GM21786 (cell line): ENCODE data around the gene SLCO4A1.
A peak's percentile ranks its signal among the peaks of the same experiment; 100 is the strongest.

ENCODE experiments used
- ATAC-seq: cut with Tn5 transposase; IDR thresholded peaks from one replicate; pipeline ENCODE4 v1.9.1; 2021; ENCODE audit not compliant: unreplicated experiment

The SLCO4A1 gene

GRCh38 chr20:62606016-62606415 lies 36.3 kb upstream of the SLCO4A1 start:
- ATAC-seq: no peak

GRCh38 chr20:62606551-62607201 lies 35.6 kb upstream of the SLCO4A1 start:
- no peak for ATAC-seq

- no peak for ATAC-seq
These were observed 34.7 kb upstream of the SLCO4A1 start for GRCh38 chr20:62607366-62608217.

DNA sequence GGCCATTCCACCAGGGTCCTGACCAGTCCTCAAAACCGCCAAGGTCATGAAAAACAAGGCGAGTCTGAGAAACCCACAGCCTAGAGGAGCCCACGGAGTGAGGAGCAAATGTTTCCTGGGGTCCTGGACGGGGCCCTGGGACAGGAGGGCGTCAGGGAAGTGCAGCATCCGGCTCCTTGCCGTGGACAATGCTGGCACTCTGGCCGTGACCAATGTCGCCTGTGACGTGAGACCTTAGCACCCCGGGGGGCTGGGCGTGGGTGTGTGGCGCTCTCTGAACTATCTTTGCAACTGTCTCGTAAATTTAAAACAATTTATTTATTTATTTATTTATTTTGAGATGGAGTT lies 34.1 kb upstream of the SLCO4A1 start:
- ATAC-seq: no peak

GRCh38 chr20:62609279-62609720 lies 33.0 kb upstream of the SLCO4A1 start:
- no peak for ATAC-seq

- ATAC-seq: no peak
These were observed 32.2 kb upstream of the SLCO4A1 start for GRCh38 chr20:62609811-62610757.

- no peak for ATAC-seq
These were observed 31.3 kb upstream of the SLCO4A1 start for GRCh38 chr20:62611012-62611411.

DNA sequence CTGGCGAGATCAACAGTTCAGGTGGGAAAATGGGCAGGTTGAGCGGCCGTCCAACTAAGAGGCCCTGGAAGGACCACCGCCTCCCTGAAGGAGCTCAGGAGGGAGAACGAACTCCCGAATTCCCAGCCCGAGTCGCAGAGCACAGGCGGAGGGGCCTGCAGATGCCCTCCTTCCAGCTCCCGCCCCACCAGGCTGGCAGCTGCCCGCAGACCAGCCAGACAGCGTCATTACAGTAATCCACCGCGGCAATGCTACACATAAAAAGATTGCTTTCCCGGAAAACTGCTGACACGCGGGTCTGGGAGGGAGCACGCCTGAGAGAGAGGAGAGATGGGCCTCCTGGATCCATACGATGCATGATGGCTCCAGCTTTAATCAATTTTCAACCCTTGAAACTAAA lies 30.5 kb upstream of the SLCO4A1 start:
- no peak for ATAC-seq

- no peak for ATAC-seq
These were observed 28.0 kb upstream of the SLCO4A1 start for GRCh38 chr20:62614085-62614960.

DNA sequence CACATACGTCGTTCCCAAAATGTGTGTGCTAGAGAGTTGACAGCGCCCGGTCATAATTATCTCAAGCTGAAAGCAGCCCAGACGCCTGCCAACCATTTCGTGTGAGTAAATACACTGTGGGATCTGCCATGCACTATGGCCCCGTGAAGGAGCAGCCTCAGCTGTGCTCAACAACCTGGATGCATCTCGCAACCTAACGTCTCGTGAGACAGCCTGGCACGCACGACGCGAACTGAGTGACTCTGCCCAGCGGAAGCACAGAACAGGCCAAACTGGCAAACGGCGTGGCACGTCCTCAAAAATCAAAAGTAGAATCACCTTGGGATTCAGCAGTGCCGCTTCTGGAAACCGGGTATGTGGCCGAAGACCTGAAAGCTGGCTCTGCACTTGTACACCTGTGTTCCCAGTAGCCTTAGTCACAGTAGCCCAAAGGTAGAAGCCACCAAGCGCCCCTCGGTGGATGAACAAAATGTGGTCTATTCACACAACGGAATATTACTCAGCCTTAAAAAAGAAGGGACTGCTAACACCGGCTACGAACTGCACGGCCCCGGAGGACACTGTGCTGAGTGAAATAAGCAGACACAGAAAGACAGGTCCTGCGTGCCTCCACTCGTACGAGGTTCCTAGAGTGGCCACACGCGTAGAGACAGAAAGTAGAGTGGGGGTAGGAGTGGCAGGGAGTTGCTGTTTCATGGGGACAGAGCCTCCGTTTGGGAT lies 27.2 kb upstream of the SLCO4A1 start:
- ATAC-seq: no peak

DNA sequence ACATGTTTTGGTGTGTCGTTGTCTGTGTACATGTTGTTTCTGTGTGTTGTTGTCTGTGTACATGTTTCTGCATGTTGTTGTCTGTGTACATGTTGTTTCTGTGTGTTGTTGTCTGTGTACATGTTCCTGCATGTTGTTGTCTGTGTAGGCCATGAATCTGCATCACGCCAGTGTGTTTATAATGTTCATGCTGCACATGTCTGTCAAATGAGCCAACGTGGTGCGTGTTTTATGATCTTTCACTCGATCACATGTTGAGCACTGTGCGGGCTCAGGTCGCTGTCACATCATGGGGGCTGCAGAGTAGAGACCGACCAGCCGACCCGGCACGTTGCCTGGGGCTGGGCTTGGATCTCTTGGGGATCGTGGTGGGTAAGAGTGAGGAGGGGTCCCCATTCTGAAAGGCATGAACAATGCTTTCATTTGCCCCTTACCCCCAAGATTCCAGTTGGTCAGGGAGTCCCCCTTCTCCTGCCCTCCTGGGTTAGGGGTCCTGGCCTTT lies 26.5 kb upstream of the SLCO4A1 start:
- no peak for ATAC-seq

- ATAC-seq: peak; percentile 50
These were observed 25.3 kb upstream of the SLCO4A1 start for GRCh38 chr20:62616728-62617621.

GRCh38 chr20:62617711-62618483 lies 24.4 kb upstream of the SLCO4A1 start:
- ATAC-seq: no peak

DNA sequence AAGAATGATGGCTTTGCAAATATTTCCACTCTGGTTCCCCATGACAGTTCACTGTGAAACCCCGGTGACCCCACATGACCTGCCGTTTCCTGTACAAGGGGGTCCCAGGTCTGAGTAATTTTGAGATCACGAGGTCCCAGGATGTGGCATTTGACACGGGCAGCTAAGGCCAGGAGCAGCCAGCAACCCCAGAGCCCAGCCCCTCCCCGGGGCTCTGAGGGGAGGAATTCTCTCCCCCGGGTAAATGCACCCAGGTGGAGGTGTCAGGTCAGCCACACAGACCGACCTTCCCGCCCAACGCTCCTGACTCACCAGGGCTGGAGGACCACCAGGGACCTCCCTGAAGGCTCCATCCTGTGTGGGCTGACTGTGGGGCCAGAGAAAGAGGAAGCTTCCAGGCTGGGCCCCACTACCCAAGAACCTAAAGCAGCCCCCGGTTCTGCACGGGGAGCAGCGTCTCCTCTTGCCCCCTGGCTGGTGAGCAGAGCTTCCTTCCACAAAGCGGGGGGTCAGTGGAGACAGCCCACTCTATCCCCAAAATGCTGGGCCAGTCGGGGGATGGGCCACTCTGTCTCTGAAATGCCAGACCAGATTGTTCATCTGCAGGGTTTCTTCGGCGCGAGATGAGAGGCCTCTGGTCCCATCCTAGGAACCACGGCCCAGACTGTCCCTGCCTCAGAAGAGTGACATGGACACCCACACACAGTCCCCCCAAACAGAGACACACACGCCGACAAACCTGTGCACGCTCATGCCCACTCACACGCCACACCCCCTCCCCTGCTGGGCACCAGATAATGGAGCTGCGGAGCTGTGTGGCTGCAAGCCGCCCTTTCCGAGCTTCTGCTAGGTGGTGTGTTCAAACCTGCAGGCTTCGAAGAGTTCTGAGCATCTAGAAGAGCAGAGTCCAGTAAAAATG lies 23.4 kb upstream of the SLCO4A1 start:
- peak; percentile 38 for ATAC-seq

GRCh38 chr20:62620625-62621024 lies 21.7 kb upstream of the SLCO4A1 start:
- no peak for ATAC-seq

GRCh38 chr20:62621251-62622110 lies 20.8 kb upstream of the SLCO4A1 start:
- no peak for ATAC-seq
